Hematopoietic multipotent progenitor cell (in vitro differentiated cells): ENCODE data around the gene LDLRAD4. TPM values are rescaled to one million over a fixed set of nuclear protein-coding genes. Genes with fewer than 3 reads are reported as not detected.

Experiments used
- DNase-seq, 3 donors: peaks; one replicate each; pipeline ENCODE4 v3.0.0-alpha.2; 2011 to 2015; ENCODE audit warnings: low read depth in 2 of 3, low spot score in 2 of 3
- total RNA-seq: library from RNA; depleted of rRNA; stranded (reverse); fragments of >200 nt; gene quantifications from one replicate; pipeline ENCODE4 v1.2.3, GENCODE V29; 2012

The LDLRAD4 gene
- total RNA-seq, 1 donor, result 63.3 TPM

- no peak for DNase-seq
Observed at GRCh38 chr18:13521418-13521817, 302.9 kb downstream of the LDLRAD4 start.

- no peak for DNase-seq
Observed at GRCh38 chr18:13522256-13522655, 303.7 kb downstream of the LDLRAD4 start.

- no peak for DNase-seq
Observed at GRCh38 chr18:13522861-13523660, 304.5 kb downstream of the LDLRAD4 start.

GRCh38 chr18:13524054-13524453, 305.5 kb downstream of the LDLRAD4 start:
- no peak for DNase-seq

- DNase-seq, result no peak
Observed at GRCh38 chr18:13524811-13525210, 306.3 kb downstream of the LDLRAD4 start.

- DNase-seq, result no peak
Observed at GRCh38 chr18:13525381-13526029, 306.9 kb downstream of the LDLRAD4 start.

- no peak for DNase-seq
Observed at GRCh38 chr18:13526519-13526918, 308.0 kb downstream of the LDLRAD4 start.

GRCh38 chr18:13527256-13527655, 308.7 kb downstream of the LDLRAD4 start:
- DNase-seq, result no peak

- DNase-seq, result no peak
Observed at GRCh38 chr18:13527730-13528129, 309.2 kb downstream of the LDLRAD4 start.

GRCh38 chr18:13528739-13529392, 310.3 kb downstream of the LDLRAD4 start:
- DNase-seq, result no peak

- DNase-seq, result peak in 1 of 3 donors; percentile 47
Observed at GRCh38 chr18:13530033-13530878, 311.7 kb downstream of the LDLRAD4 start.

GRCh38 chr18:13530879-13531387, 312.4 kb downstream of the LDLRAD4 start:
- DNase-seq, result peak in 2 of 3 donors; percentile 49 to 71

GRCh38 chr18:13531681-13532325, 313.2 kb downstream of the LDLRAD4 start:
- no peak for DNase-seq

GRCh38 chr18:13532406-13533075, 314.0 kb downstream of the LDLRAD4 start:
- no peak for DNase-seq

- no peak for DNase-seq
Observed at GRCh38 chr18:13534631-13535030, 316.1 kb downstream of the LDLRAD4 start.

GRCh38 chr18:13536578-13536977, 318.0 kb downstream of the LDLRAD4 start:
- peak in 1 of 3 donors; percentile 31 for DNase-seq

GRCh38 chr18:13537022-13537780, 318.6 kb downstream of the LDLRAD4 start:
- DNase-seq, result no peak

GRCh38 chr18:13538630-13539029, 320.1 kb downstream of the LDLRAD4 start:
- no peak for DNase-seq

GRCh38 chr18:13539050-13539449, 320.5 kb downstream of the LDLRAD4 start:
- DNase-seq, result peak in 1 of 3 donors; percentile 28
